ENCODE results near the gene NAB1.

DNA sequence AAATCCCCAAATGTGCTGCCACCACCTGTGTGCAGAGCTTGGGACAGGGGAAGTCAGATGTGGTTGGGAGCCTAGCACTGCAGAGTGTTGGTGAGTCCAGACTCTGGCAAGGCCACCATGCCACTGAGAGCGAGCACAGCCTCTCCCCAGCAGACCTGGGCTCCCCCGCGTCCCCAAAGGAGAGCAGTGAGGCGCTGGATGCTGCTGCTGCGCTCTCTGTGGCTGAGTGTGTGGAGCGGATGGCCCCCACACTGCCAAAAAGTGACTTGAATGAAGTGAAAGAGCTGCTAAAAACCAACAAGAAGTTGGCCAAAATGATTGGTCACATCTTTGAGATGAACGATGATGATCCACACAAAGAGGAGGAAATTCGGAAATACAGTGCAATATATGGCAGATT lies 10.7 kb downstream of the NAB1 start:
- no peak for TF ChIP-seq ELF1 (IDR thresholded peaks at IDR 0.05)
- no peak for TF ChIP-seq CTCF (IDR thresholded peaks at IDR 0.05)
- no peak for TF ChIP-seq FOSL2 (IDR thresholded peaks at IDR 0.05; ENCODE audit: borderline replicate concordance, low read depth)
- TF ChIP-seq TCF12 (IDR thresholded peaks at IDR 0.05): no peak

All from SK-N-SH (cell line).